Fibroblast of skin of right quadriceps (primary cell): Measurements from ENCODE around the gene MAPKAPK5.
"Not testable (repeated sequence)": the region's sequence is repeated elsewhere in the genome, so short reads cannot be mapped to it uniquely, and the experiment has no call there.

Experiments
- DNase-seq: peaks from one replicate; pipeline ENCODE4 v3.0.0-alpha.2; 2013

MAPKAPK5 gene

GRCh38 chr12:111841750-111842555, at the start of gene MAPKAPK5:
Gene MAPKAPK5 (plus strand): TSS chr12:111842228. CDS start chr12:111842734, 506 bp downstream.
- DNase-seq = peak; percentile 95

- DNase-seq = no peak
Observed at GRCh38 chr12:111792856-111793235, 49.2 kb upstream of the MAPKAPK5 start.

- DNase-seq = no peak
Observed at GRCh38 chr12:111798182-111798581, 43.8 kb upstream of the MAPKAPK5 start.

- DNase-seq = no peak
Observed at GRCh38 chr12:111799758-111800157, 42.3 kb upstream of the MAPKAPK5 start.

GRCh38 chr12:111803038-111803626, 38.9 kb upstream of the MAPKAPK5 start:
- no peak for DNase-seq

GRCh38 chr12:111803851-111804250, 38.2 kb upstream of the MAPKAPK5 start:
- no peak for DNase-seq

GRCh38 chr12:111806304-111806703, 35.7 kb upstream of the MAPKAPK5 start:
- DNase-seq = no peak

GRCh38 chr12:111807232-111807631, 34.8 kb upstream of the MAPKAPK5 start:
- DNase-seq = no peak

- peak; percentile 73 for DNase-seq
Observed at GRCh38 chr12:111812881-111813741, 28.9 kb upstream of the MAPKAPK5 start.

- no peak for DNase-seq
Observed at GRCh38 chr12:111816065-111816615, 25.9 kb upstream of the MAPKAPK5 start.

GRCh38 chr12:111816898-111817297, 25.1 kb upstream of the MAPKAPK5 start:
- not testable (repeated sequence) for DNase-seq

- DNase-seq = no peak
Observed at GRCh38 chr12:111818340-111818739, 23.7 kb upstream of the MAPKAPK5 start.

- no peak for DNase-seq
Observed at GRCh38 chr12:111819191-111820158, 22.6 kb upstream of the MAPKAPK5 start.

GRCh38 chr12:111820828-111821227, 21.2 kb upstream of the MAPKAPK5 start:
- DNase-seq = not testable (repeated sequence)

- DNase-seq = no peak
Observed at GRCh38 chr12:111822886-111823285, 19.1 kb upstream of the MAPKAPK5 start.

- DNase-seq = no peak
Observed at GRCh38 chr12:111823891-111824290, 18.1 kb upstream of the MAPKAPK5 start.

- not testable (repeated sequence) for DNase-seq
Observed at GRCh38 chr12:111824312-111824711, 17.7 kb upstream of the MAPKAPK5 start.

- no peak for DNase-seq
Observed at GRCh38 chr12:111825509-111825908, 16.5 kb upstream of the MAPKAPK5 start.

GRCh38 chr12:111826316-111826715, 15.7 kb upstream of the MAPKAPK5 start:
- DNase-seq = no peak

- DNase-seq = no peak
Observed at GRCh38 chr12:111826992-111827391, 15.0 kb upstream of the MAPKAPK5 start.

GRCh38 chr12:111827907-111828306, 14.1 kb upstream of the MAPKAPK5 start:
- no peak for DNase-seq
